H1 (cell line): ENCODE results near the gene TBC1D23. TPM values are rescaled to one million over a fixed set of nuclear protein-coding genes. Genes with fewer than 3 reads are reported as not detected.
A peak's percentile ranks its signal among the peaks of the same experiment; 100 is the strongest.

ENCODE experiments used
- CTCF ChIA-PET: fragments of 300-600 bp; sonication (Branson Sonifier 250); formaldehyde crosslinking; loops from one replicate; lab custom pipeline; 2021; ENCODE audit not compliant: partially characterized antibody; lab: Charles Lee
- POLR2A ChIA-PET: fragments of 300-600 bp; sonication (Branson Sonifier 250); formaldehyde crosslinking; loops from one replicate; lab custom pipeline; 2021; ENCODE audit warnings: inconsistent platforms; ENCODE audit not compliant: partially characterized antibody; lab: Charles Lee
- DNase-seq, 2 experiments: peaks; one replicate each; pipeline versions ENCODE4 v3.0.0 to v3.0.0-alpha.2; 2010 to 2022; ENCODE audit warnings: low spot score in 2 of 2, low read depth in 1 of 2, mixed read lengths in 1 of 2
- FAIRE-seq: peaks from 2 replicates; lab custom pipeline; 2011; peaks lifted over from hg19 to GRCh38; lab: Jason Lieb, UNC
- H2AFZ ChIP-seq: 2 replicates; pipeline ENCODE4 v1.8.1; 2012; ENCODE audit warnings: low read length, inconsistent platforms
- H2AK5ac ChIP-seq: 2 replicates; pipeline ENCODE4 v1.6.1; 2013; ENCODE audit warnings: low read depth, low read length
- H2BK120ac ChIP-seq: replicated peaks from 2 replicates; pipeline ENCODE3; 2013; ENCODE audit warnings: low read depth, low read length, inconsistent platforms
- H2BK12ac ChIP-seq: 2 replicates; pipeline ENCODE4 v1.6.1; 2013; ENCODE audit warnings: low read depth, low read length
- H2BK15ac ChIP-seq: 2 replicates; pipeline ENCODE4 v1.6.1; 2013; ENCODE audit warnings: low read length
- H2BK20ac ChIP-seq: 2 replicates; pipeline ENCODE4 v1.6.1; 2013; ENCODE audit warnings: low read length
- H2BK5ac ChIP-seq: 2 replicates; pipeline ENCODE4 v1.6.1; 2013; ENCODE audit warnings: low read depth, low read length
- H3K14ac ChIP-seq: 2 replicates; pipeline ENCODE4 v1.6.1; 2013; ENCODE audit warnings: inconsistent platforms; ENCODE audit not compliant: insufficient read length
- H3K18ac ChIP-seq: 2 replicates; pipeline ENCODE4 v1.6.1; 2013; ENCODE audit warnings: low read length; ENCODE audit errors: extremely low read depth
- H3K23ac ChIP-seq: 2 replicates; pipeline ENCODE4 v1.6.1; 2013; ENCODE audit warnings: inconsistent platforms; ENCODE audit not compliant: insufficient read length
- H3K23me2 ChIP-seq: 2 replicates; pipeline ENCODE4 v1.6.1; 2013; ENCODE audit warnings: low read depth, low read length
- H3K27ac ChIP-seq: 2 replicates; pipeline ENCODE4 v1.6.1; 2011; ENCODE audit warnings: low read depth, low read length, inconsistent platforms
- H3K27me3 ChIP-seq, 4 experiments: replicated peaks in 1 of 4; 1 replicate in 1 of 4; 2 replicates in 3 of 4; pipeline versions ENCODE4 v1.6.1 to v1.8.1; 2011 to 2013; ENCODE audit warnings: low read length in 3 of 4, mild to moderate bottlenecking in 3 of 4, inconsistent platforms in 2 of 4, mixed read lengths in 2 of 4, moderate library complexity in 1 of 4; ENCODE audit not compliant: control insufficient read depth in 3 of 4, insufficient read depth in 3 of 4; ENCODE audit errors: extremely low read depth in 1 of 4
- H3K36me3 ChIP-seq, 4 experiments: 2 replicates each; pipeline versions ENCODE4 v1.6.1 to v1.8.1; 2011 to 2013; ENCODE audit warnings: mild to moderate bottlenecking in 4 of 4, low read length in 3 of 4, moderate library complexity in 2 of 4, control low read depth in 1 of 4, inconsistent platforms in 1 of 4; ENCODE audit not compliant: insufficient read depth in 4 of 4, control insufficient read depth in 2 of 4
- H3K4ac ChIP-seq: replicated peaks from 2 replicates; pipeline ENCODE3; 2013; ENCODE audit warnings: low read length, low read depth, mixed read lengths, inconsistent platforms; ENCODE audit not compliant: insufficient read length
- H3K4me1 ChIP-seq, 4 experiments: replicated peaks in 1 of 4; 1 replicate in 1 of 4; 2 replicates in 3 of 4; pipeline versions ENCODE4 v1.6.1 to v1.8.1; 2011 to 2013; ENCODE audit warnings: low read length in 3 of 4, inconsistent platforms in 2 of 4, mixed read lengths in 1 of 4; ENCODE audit not compliant: insufficient read depth in 4 of 4, control insufficient read depth in 3 of 4
- H3K4me2 ChIP-seq, 2 experiments: 2 replicates each; pipeline versions ENCODE4 v1.6.1 to v1.8.1; 2011 to 2013; ENCODE audit warnings: low read depth in 2 of 2, low read length in 2 of 2, control low read depth in 1 of 2, inconsistent platforms in 1 of 2, mild to moderate bottlenecking in 1 of 2; ENCODE audit not compliant: insufficient read depth in 1 of 2
- H3K4me3 ChIP-seq, 4 experiments: fragments of 200-600, 300-600 bp in 1 of 4; sonication (generic), shearing (Covaris generic), sonication (Bioruptor Twin) in 1 of 4; 2 replicates each; pipeline versions ENCODE4 v1.5.1 to v1.8.1; 2011 to 2016; ENCODE audit warnings: low read length in 4 of 4, low read depth in 3 of 4, control low read depth in 2 of 4, inconsistent platforms in 2 of 4, mild to moderate bottlenecking in 2 of 4, mixed read lengths in 1 of 4, moderate library complexity in 1 of 4; ENCODE audit not compliant: insufficient read depth in 2 of 4; ENCODE audit errors: extremely low read depth in 1 of 4
- H3K56ac ChIP-seq: replicated peaks from 2 replicates; pipeline ENCODE3; 2013; ENCODE audit warnings: low read depth, mild to moderate bottlenecking, mixed read lengths, low read length, inconsistent platforms; ENCODE audit not compliant: insufficient read length
- H3K79me1 ChIP-seq: 2 replicates; pipeline ENCODE4 v1.6.1; 2013; ENCODE audit warnings: low read depth, low read length, control low read depth
- H3K79me2 ChIP-seq, 2 experiments: 2 replicates each; pipeline versions ENCODE4 v1.6.1 to v1.8.1; 2012 to 2013; ENCODE audit warnings: low read length in 2 of 2, mild to moderate bottlenecking in 2 of 2, inconsistent platforms in 1 of 2; ENCODE audit not compliant: insufficient read depth in 2 of 2, control insufficient read depth in 1 of 2
- H3K9ac ChIP-seq, 4 experiments: replicated peaks in 1 of 4; 1 replicate in 1 of 4; 2 replicates in 3 of 4; pipeline versions ENCODE4 v1.6.1 to v1.8.1; 2011 to 2013; ENCODE audit warnings: low read depth in 3 of 4, low read length in 3 of 4, control low read depth in 2 of 4, mild to moderate bottlenecking in 2 of 4, moderate library complexity in 2 of 4, inconsistent platforms in 1 of 4; ENCODE audit errors: extremely low read depth in 1 of 4
- H3K9me3 ChIP-seq, 2 experiments: 2 replicates each; pipeline versions ENCODE4 v1.6.1 to v1.8.1; 2012 to 2013; ENCODE audit warnings: mild to moderate bottlenecking in 2 of 2, moderate library complexity in 2 of 2, control low read depth in 1 of 2, inconsistent platforms in 1 of 2, low read depth in 1 of 2, low read length in 1 of 2, mixed read lengths in 1 of 2; ENCODE audit not compliant: insufficient read depth in 2 of 2
- H4K20me1 ChIP-seq, 2 experiments: replicated peaks in 1 of 2; 2 replicates each; pipeline versions ENCODE3 to v1.8.1; 2011 to 2013; ENCODE audit warnings: inconsistent platforms in 2 of 2, low read length in 2 of 2, mild to moderate bottlenecking in 1 of 2; ENCODE audit not compliant: insufficient read depth in 2 of 2, control insufficient read depth in 1 of 2
- H4K5ac ChIP-seq: 2 replicates; pipeline ENCODE4 v1.6.1; 2013; ENCODE audit warnings: low read length, low read depth, mixed read lengths, inconsistent platforms; ENCODE audit not compliant: insufficient read length
- H4K8ac ChIP-seq: 2 replicates; pipeline ENCODE4 v1.8.0; 2013; ENCODE audit warnings: mild to moderate bottlenecking, moderate library complexity, low read length, inconsistent platforms; ENCODE audit not compliant: insufficient read depth; ENCODE audit errors: extremely low read depth
- H4K91ac ChIP-seq: replicated peaks from 2 replicates; pipeline ENCODE3; 2013; ENCODE audit warnings: low read length, mixed read lengths, inconsistent platforms; ENCODE audit not compliant: insufficient read length
- KDM1A ChIP-seq: fragments of 200-600, 300-600 bp; sonication (generic); IDR thresholded peaks from 2 replicates; pipeline ENCODE4 v1.7.1; 2016; ENCODE audit warnings: mild to moderate bottlenecking, low read length, borderline replicate concordance
- MAX ChIP-seq: IDR thresholded peaks from 2 replicates; pipeline ENCODE4 v1.6.1; 2012; ENCODE audit warnings: inconsistent platforms
- RAD21 ChIP-seq, 2 experiments: IDR thresholded peaks in 1 of 2; conservative IDR thresholded peaks in 1 of 2; 2 replicates each; pipeline ENCODE4 v1.6.1; 2011; ENCODE audit warnings: low read depth in 2 of 2, low read length in 2 of 2, improper control_type of control experiment in 1 of 2, inconsistent platforms in 1 of 2, mild to moderate bottlenecking in 1 of 2, moderate library complexity in 1 of 2
- RXRA ChIP-seq: IDR thresholded peaks from 2 replicates; pipeline ENCODE4 v1.6.1; 2011; ENCODE audit warnings: low read depth, mild to moderate bottlenecking, low read length, moderate library complexity; ENCODE audit not compliant: insufficient read depth
- YY1 ChIP-seq: IDR thresholded peaks from 2 replicates; pipeline ENCODE4 v1.6.1; 2011; ENCODE audit warnings: low read depth, mild to moderate bottlenecking, low read length
- WGBS, 2 experiments: shearing (Covaris generic) in 1 of 2; methylation state at CpG; one replicate each; pipeline versions ENCODE4 v1.1.6 to v1.1.7; 2013 to 2015; ENCODE audit warnings: low lambda C conversion rate in 2 of 2, mixed read lengths in 2 of 2, inconsistent platforms in 1 of 2, low coverage in 1 of 2, missing lambda C conversion rate in 1 of 2; ENCODE audit not compliant: insufficient replicate concordance in 2 of 2, insufficient coverage in 1 of 2, insufficient read length in 1 of 2; ENCODE audit errors: extremely low coverage in 1 of 2, missing lambda C conversion rate in 1 of 2; 5-methylcytosine and 5-hydroxymethylcytosine counted together
- polyA plus RNA-seq, 7 experiments: library from polyadenylated mRNA; depleted of rRNA in 3 of 7; stranded (reverse) in 5 of 7; unstranded in 2 of 7; fragments of >200 nt in 5 of 7; fragments of 200-250 nt in 2 of 7; gene quantifications; 1 replicate in 5 of 7; 2 replicates in 1 of 7; 4 replicates in 1 of 7; pipeline versions ENCODE4 v1.2.1 to v1.2.3, GENCODE V29; 2011 to 2013; ENCODE audit warnings: missing spikeins in 2 of 7, mixed read lengths in 2 of 7
- total RNA-seq: library from RNA; stranded (reverse); fragmentation: NEBNext Ultra II Directional; extraction: Animal tissue kit (Norgen Biotek cat#: 25700); gene quantifications from 2 replicates; pipeline ENCODE4 v1.2.1, GENCODE V29; 2021
- TF ChIP-seq, protein P1 (sequence below), 3 experiments: IDR thresholded peaks; 1 replicate in 2 of 3; 2 replicates in 1 of 3; pipeline versions ENCODE4 v1.5.1 to v1.6.1; 2011; ENCODE audit warnings: low read length in 3 of 3, mild to moderate bottlenecking in 3 of 3, inconsistent platforms in 2 of 3, low read depth in 1 of 3, moderate library complexity in 1 of 3; ENCODE audit not compliant: insufficient read depth in 1 of 3; ENCODE audit errors: control extremely low read depth in 1 of 3

The TBC1D23 gene
- total and polyA plus RNA-seq, 2 of the 8 experiments (the other 6 are each of a cell fraction or from before 2014, with no cell fraction given) = 6.4 to 29.3 TPM

DNA sequence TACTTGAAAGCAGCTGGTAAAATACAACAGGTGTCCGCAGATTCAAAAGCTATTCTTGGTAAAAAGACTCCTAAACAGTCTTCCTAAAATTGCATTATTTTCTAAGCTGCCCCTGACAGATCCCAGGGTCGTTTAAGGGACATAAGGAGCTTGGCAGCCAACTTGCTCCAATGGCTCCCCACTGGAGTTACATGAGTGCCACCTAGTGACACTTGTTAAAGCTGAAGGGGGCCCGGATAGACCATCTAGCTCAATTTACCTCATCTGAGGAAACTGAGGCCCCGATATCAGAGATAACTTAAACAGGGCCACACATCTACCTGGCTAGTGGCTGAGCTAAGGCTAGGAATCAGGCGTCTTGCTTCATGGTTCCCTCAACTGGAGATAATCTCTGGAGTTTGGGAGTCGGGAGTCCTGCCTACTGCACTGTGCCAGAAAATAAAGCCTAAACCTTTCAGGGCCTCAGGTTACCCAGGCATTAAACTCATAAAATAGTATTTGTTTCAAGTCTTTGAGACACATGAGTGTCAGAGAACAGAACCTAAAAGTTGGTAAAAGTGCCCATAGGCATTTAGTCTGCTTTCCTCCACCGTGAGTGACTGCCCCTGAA lies 6.5 kb upstream of the TBC1D23 start:
- POLR2A ChIA-PET = interaction anchor here (1.4 kb wide), 1 partner anchor 411 kb away, joined by 3 read pairs; no protein-coding TSS in a partner anchor
- Histone ChIP-seq H3K4me3 (no peak overlapping the region), H3K18ac (no peak overlapping the region), H3K36me3 (no peaks in the 10 kb centered on the region), H3K4me1 (no peaks in the 10 kb centered on the region), H3K56ac (no peak overlapping the region), H4K91ac (no peak overlapping the region), H2BK15ac (no peak overlapping the region), H3K9ac (no peak overlapping the region), H2BK120ac (no peak overlapping the region), H2BK20ac (no peak overlapping the region), H4K8ac (no peak overlapping the region), H4K20me1 (no peaks in the 10 kb centered on the region), H3K27ac (no peak overlapping the region), H3K79me2 (no peaks in the 10 kb centered on the region; a peak in 1 of 4 replicates), H3K23me2 (no peaks in the 10 kb centered on the region), H3K4ac (no peak overlapping the region), H3K79me1 (no peaks in the 10 kb centered on the region), H4K5ac (no peak overlapping the region), H2AFZ (no peak overlapping the region), H2AK5ac (no peak overlapping the region), H2BK12ac (no peak overlapping the region), H3K14ac (no peak overlapping the region), H2BK5ac (no peak overlapping the region), H3K27me3 (no peaks in the 10 kb centered on the region)
- DNase-seq (peak; percentile 43 to 58), FAIRE-seq (peak; percentile 69)
- CTCF ChIA-PET = interaction anchor here (0.6 to 2.1 kb wide), 53 partner anchors 10 to 621 kb away, joined by 3 to 27 read pairs (median 4); no protein-coding TSS in a partner anchor
- TF ChIP-seq YY1 (peak; percentile 55; the same call in 1 of the 2 replicates), MAX (no peak), RAD21 (IDR thresholded peaks at IDR 0.05 in 1 of 2, conservative IDR thresholded peaks at IDR 0.05 in 1 of 2; ENCODE audit: low read depth in 2 of 2, low read length in 2 of 2) (peak; percentile 99 to 100), RXRA (peak; percentile 77; the same call in 1 of the 2 replicates), KDM1A (no peak)
- TF ChIP-seq, protein P1, sequence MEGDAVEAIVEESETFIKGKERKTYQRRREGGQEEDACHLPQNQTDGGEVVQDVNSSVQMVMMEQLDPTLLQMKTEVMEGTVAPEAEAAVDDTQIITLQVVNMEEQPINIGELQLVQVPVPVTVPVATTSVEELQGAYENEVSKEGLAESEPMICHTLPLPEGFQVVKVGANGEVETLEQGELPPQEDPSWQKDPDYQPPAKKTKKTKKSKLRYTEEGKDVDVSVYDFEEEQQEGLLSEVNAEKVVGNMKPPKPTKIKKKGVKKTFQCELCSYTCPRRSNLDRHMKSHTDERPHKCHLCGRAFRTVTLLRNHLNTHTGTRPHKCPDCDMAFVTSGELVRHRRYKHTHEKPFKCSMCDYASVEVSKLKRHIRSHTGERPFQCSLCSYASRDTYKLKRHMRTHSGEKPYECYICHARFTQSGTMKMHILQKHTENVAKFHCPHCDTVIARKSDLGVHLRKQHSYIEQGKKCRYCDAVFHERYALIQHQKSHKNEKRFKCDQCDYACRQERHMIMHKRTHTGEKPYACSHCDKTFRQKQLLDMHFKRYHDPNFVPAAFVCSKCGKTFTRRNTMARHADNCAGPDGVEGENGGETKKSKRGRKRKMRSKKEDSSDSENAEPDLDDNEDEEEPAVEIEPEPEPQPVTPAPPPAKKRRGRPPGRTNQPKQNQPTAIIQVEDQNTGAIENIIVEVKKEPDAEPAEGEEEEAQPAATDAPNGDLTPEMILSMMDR (IDR thresholded peaks at IDR 0.05; ENCODE audit: control extremely low read depth in 1 of 3, insufficient read depth in 1 of 3, low read depth in 1 of 3, low read length in 3 of 3) = peak; percentile 55 to 91 (median 83)
- TF ChIP-seq, all 59 proteins: peak for 4
- H3K23ac ChIP-seq = no peak overlapping the region
- H3K4me2 ChIP-seq = no peak overlapping the region
- WGBS, 2 experiments = 50% methylated on average over 7 of the region's 7 CpGs; no CpG with 5 or more reads in 1 of the 2 experiments
- H3K9me3 ChIP-seq = no peaks in the 10 kb centered on the region
